GM10266 (cell line): ENCODE data around the gene CCDC85C.

ENCODE experiments used
- DNase-seq: peaks from one replicate; pipeline ENCODE4 v3.0.0; 2012; ENCODE audit errors: extremely low spot score
- CTCF ChIP-seq: IDR thresholded peaks from 2 replicates; pipeline ENCODE4 v1.5.1; 2012; ENCODE audit warnings: mild to moderate bottlenecking, low read depth; ENCODE audit not compliant: control insufficient read depth, insufficient read depth; ENCODE audit errors: missing control alignments

CCDC85C gene

GRCh38 chr14:99484106-99484505 lies 119.9 kb downstream of the CCDC85C start:
- no peak for DNase-seq
- no peak for TF ChIP-seq CTCF

- TF ChIP-seq CTCF, result no peak
- no peak for DNase-seq
Observed at GRCh38 chr14:99481745-99482099, 122.3 kb downstream of the CCDC85C start.

- DNase-seq, result peak; percentile 98
Observed at GRCh38 chr14:99480917-99481744, 122.9 kb downstream of the CCDC85C start, which contains the start of gene CCNK. CCNK (plus strand) TSS chr14:99481409; CDS start chr14:99492678, 11,269 bp downstream.

GRCh38 chr14:99479906-99480869 lies 123.8 kb downstream of the CCDC85C start, which contains the start of gene SETD3:
SETD3 (minus strand) TSS chr14:99480859; CDS start chr14:99465805, 15,054 bp downstream.
- DNase-seq, result peak; percentile 47
- TF ChIP-seq CTCF, result no peak

More at GRCh38 chr14:99480917-99481744, 122.9 kb downstream of the CCDC85C start, which contains the start of gene CCNK:
- TF ChIP-seq CTCF, result no peak

- no peak for DNase-seq
- no peak for TF ChIP-seq CTCF
Observed at GRCh38 chr14:99479160-99479905, 124.7 kb downstream of the CCDC85C start.

GRCh38 chr14:99478128-99478527 lies 125.9 kb downstream of the CCDC85C start:
- DNase-seq, result no peak
- no peak for TF ChIP-seq CTCF
